Muscle of arm (tissue), 12 donors: ENCODE results near the gene MBP. TPM values are rescaled to one million over a fixed set of nuclear protein-coding genes. Genes with fewer than 3 reads are reported as not detected.
"Not testable (repeated sequence)": the region's sequence is repeated elsewhere in the genome, so short reads cannot be mapped to it uniquely, and the experiment has no call there.

Experiments used
- DNase-seq: peaks from one replicate; pipeline ENCODE4 v3.0.0-alpha.2; 2013
- polyA plus RNA-seq, 12 donors: library from polyadenylated mRNA; unstranded; fragments of 120-200 nt; gene quantifications; one replicate each; pipeline ENCODE4 v1.2.1, GENCODE V29; 2013; ENCODE audit not compliant: insufficient read length in 12 of 12

The MBP gene
- polyA plus RNA-seq, 12 donors: 9.7 to 30.7 (median 17.5) TPM; not detected in 1

- no peak for DNase-seq
Observed at GRCh38 chr18:76977684-76978232, 154.8 kb downstream of the MBP start.

GRCh38 chr18:76977108-76977621, 155.4 kb downstream of the MBP start:
- no peak for DNase-seq

- DNase-seq: no peak
Observed at GRCh38 chr18:76975577-76976110, 156.9 kb downstream of the MBP start.

GRCh38 chr18:76974386-76974785, 158.2 kb downstream of the MBP start:
- no peak for DNase-seq

- DNase-seq: no peak
Observed at GRCh38 chr18:76973520-76974266, 158.9 kb downstream of the MBP start.

- no peak for DNase-seq
Observed at GRCh38 chr18:76972846-76973519, 159.6 kb downstream of the MBP start.

GRCh38 chr18:76972241-76972640, 160.3 kb downstream of the MBP start:
- no peak for DNase-seq

GRCh38 chr18:76970770-76971559, 161.6 kb downstream of the MBP start:
- DNase-seq: no peak

- no peak for DNase-seq
Observed at GRCh38 chr18:76967721-76968472, 164.7 kb downstream of the MBP start.

GRCh38 chr18:76967299-76967698, 165.3 kb downstream of the MBP start:
- not testable (repeated sequence) for DNase-seq

- DNase-seq: not testable (repeated sequence)
Observed at GRCh38 chr18:76965555-76966151, 166.9 kb downstream of the MBP start.

GRCh38 chr18:76963936-76964335, 168.6 kb downstream of the MBP start:
- DNase-seq: no peak

GRCh38 chr18:76962851-76963250, 169.7 kb downstream of the MBP start:
- no peak for DNase-seq

GRCh38 chr18:76960528-76961035, 172.0 kb downstream of the MBP start:
- no peak for DNase-seq

- no peak for DNase-seq
Observed at GRCh38 chr18:76959605-76960004, 173.0 kb downstream of the MBP start.

GRCh38 chr18:76958692-76959341, 173.8 kb downstream of the MBP start:
- DNase-seq: no peak

- no peak for DNase-seq
Observed at GRCh38 chr18:76957384-76958355, 174.9 kb downstream of the MBP start.

- DNase-seq: no peak
Observed at GRCh38 chr18:76956648-76957047, 175.9 kb downstream of the MBP start.
